ENCODE results near the gene MLLT3.

DNA sequence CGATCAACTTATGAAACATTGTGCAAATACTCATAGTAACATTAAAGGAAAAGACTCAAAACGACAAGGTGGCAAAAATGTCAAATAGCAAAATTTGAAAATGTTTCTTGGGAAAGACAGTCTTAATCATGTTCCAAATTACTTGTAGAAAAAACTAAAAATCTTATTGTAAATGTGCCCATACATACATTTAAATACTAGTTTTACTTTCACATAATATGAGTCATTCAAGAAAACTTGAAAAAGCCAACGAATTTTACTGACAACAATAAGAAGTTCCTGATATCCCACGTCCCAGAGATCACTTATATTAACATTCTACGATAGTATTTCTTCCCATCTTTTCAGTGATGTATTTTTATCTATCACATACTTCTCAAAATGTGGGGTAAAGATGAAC is 13.7 kb downstream of the MLLT3 start:
- TF ChIP-seq, protein P1, sequence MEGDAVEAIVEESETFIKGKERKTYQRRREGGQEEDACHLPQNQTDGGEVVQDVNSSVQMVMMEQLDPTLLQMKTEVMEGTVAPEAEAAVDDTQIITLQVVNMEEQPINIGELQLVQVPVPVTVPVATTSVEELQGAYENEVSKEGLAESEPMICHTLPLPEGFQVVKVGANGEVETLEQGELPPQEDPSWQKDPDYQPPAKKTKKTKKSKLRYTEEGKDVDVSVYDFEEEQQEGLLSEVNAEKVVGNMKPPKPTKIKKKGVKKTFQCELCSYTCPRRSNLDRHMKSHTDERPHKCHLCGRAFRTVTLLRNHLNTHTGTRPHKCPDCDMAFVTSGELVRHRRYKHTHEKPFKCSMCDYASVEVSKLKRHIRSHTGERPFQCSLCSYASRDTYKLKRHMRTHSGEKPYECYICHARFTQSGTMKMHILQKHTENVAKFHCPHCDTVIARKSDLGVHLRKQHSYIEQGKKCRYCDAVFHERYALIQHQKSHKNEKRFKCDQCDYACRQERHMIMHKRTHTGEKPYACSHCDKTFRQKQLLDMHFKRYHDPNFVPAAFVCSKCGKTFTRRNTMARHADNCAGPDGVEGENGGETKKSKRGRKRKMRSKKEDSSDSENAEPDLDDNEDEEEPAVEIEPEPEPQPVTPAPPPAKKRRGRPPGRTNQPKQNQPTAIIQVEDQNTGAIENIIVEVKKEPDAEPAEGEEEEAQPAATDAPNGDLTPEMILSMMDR (IDR thresholded peaks at IDR 0.05): no peak
- no peak for TF ChIP-seq POLR2A (IDR thresholded peaks at IDR 0.05)

Data from right lobe of liver (tissue), 4 donors.